ENCODE data around the gene UBAP1L. TPM values are rescaled to one million over a fixed set of nuclear protein-coding genes. Genes with fewer than 3 reads are reported as not detected.

UBAP1L gene
- total RNA-seq, 2 donors from 2014 or later = 1.9 to 8.5 TPM

GRCh38 chr15:65062726-65063125, 52.3 kb downstream of the UBAP1L start:
- H3K4me1 ChIP-seq (replicated peaks) = no peaks in the 10 kb centered on the region
- TF ChIP-seq CTCF (IDR thresholded peaks at IDR 0.05) (no peak), POLR2AphosphoS5 (IDR thresholded peaks at IDR 0.05) (no peak), POLR2A (IDR thresholded peaks at IDR 0.05) (no peak)
- no peaks in the 10 kb centered on the region for H3K36me3 ChIP-seq
- peak overlapping the region; percentile 8 to 33 for H3K27ac ChIP-seq
- intact Hi-C loops (cut with DNase I) = no loop called here
- WGBS = 65% methylated on average over 5 of the region's 5 CpGs
- H3K4me3 ChIP-seq = no peak overlapping the region
- peaks cover 2% of the 10 kb centered on the region for H3K27me3 ChIP-seq (replicated peaks; ENCODE audit: insufficient read depth)
- DNase-seq (ENCODE audit: low spot score) = no peak
- no peaks in the 10 kb centered on the region for H3K9me3 ChIP-seq

GRCh38 chr15:65062061-65062460, 52.9 kb downstream of the UBAP1L start:
- H3K36me3 ChIP-seq = no peaks in the 10 kb centered on the region
- no peaks in the 10 kb centered on the region for H3K9me3 ChIP-seq
- WGBS = 69% methylated on average over 5 of the region's 5 CpGs
- no peak overlapping the region for H3K4me3 ChIP-seq
- no peaks in the 10 kb centered on the region for H3K4me1 ChIP-seq (replicated peaks)
- H3K27ac ChIP-seq = peak overlapping the region in 1 of 2 donors; percentile 22
- H3K27me3 ChIP-seq (replicated peaks; ENCODE audit: insufficient read depth) = no peaks in the 10 kb centered on the region
- TF ChIP-seq POLR2A (IDR thresholded peaks at IDR 0.05) = no peak
- TF ChIP-seq POLR2AphosphoS5 (IDR thresholded peaks at IDR 0.05) = no peak
- no peak for TF ChIP-seq CTCF (IDR thresholded peaks at IDR 0.05)
- intact Hi-C loops (cut with DNase I) = no loop called here
- no peak for DNase-seq (ENCODE audit: low spot score)

GRCh38 chr15:65060641-65061397, 54.2 kb downstream of the UBAP1L start:
- Histone ChIP-seq H3K4me1 (replicated peaks) (no peaks in the 10 kb centered on the region), H3K36me3 (no peaks in the 10 kb centered on the region), H3K9me3 (no peaks in the 10 kb centered on the region), H3K27ac (no peak overlapping the region), H3K27me3 (replicated peaks; ENCODE audit: insufficient read depth) (no peaks in the 10 kb centered on the region), H3K4me3 (no peak overlapping the region)
- no peak for DNase-seq (ENCODE audit: low spot score)
- TF ChIP-seq CTCF (IDR thresholded peaks at IDR 0.05) (no peak), POLR2AphosphoS5 (IDR thresholded peaks at IDR 0.05) (no peak), POLR2A (IDR thresholded peaks at IDR 0.05) (no peak)
- intact Hi-C loops (cut with DNase I) = no loop called here
- 71% methylated on average over 6 of the region's 6 CpGs for WGBS

- Histone ChIP-seq H3K4me1 (replicated peaks) (no peaks in the 10 kb centered on the region), H3K4me3 (no peak overlapping the region), H3K27ac (no peak overlapping the region), H3K36me3 (no peaks in the 10 kb centered on the region), H3K27me3 (replicated peaks; ENCODE audit: insufficient read depth) (no peaks in the 10 kb centered on the region), H3K9me3 (no peaks in the 10 kb centered on the region)
- TF ChIP-seq POLR2AphosphoS5 (IDR thresholded peaks at IDR 0.05) = no peak
- intact Hi-C loops (cut with DNase I) = no loop called here
- no peak for DNase-seq (ENCODE audit: low spot score)
- WGBS = 76% methylated on average over 4 of the region's 4 CpGs
These were observed 54.9 kb downstream of the UBAP1L start for GRCh38 chr15:65059931-65060596.

GRCh38 chr15:65059369-65059750, 55.6 kb downstream of the UBAP1L start:
- WGBS = 88% methylated on average over 3 of the region's 3 CpGs
- no peaks in the 10 kb centered on the region for H3K9me3 ChIP-seq
- DNase-seq (ENCODE audit: low spot score) = no peak
- TF ChIP-seq POLR2A (IDR thresholded peaks at IDR 0.05) (no peak), POLR2AphosphoS5 (IDR thresholded peaks at IDR 0.05) (no peak), CTCF (IDR thresholded peaks at IDR 0.05) (no peak)
- H3K27ac ChIP-seq = no peak overlapping the region
- no peaks in the 10 kb centered on the region for H3K4me1 ChIP-seq (replicated peaks)
- intact Hi-C loops (cut with DNase I) = no loop called here
- H3K36me3 ChIP-seq = no peaks in the 10 kb centered on the region
- H3K4me3 ChIP-seq = no peak overlapping the region
- H3K27me3 ChIP-seq (replicated peaks; ENCODE audit: insufficient read depth) = no peaks in the 10 kb centered on the region

All from prostate gland (tissue), 2 donors.